ENCODE measurements around the gene CLEC4G. TPM values are rescaled to one million over a fixed set of nuclear protein-coding genes. Genes with fewer than 3 reads are reported as not detected.

The CLEC4G gene
- total and polyA plus RNA-seq, 2 of the 13 experiments (the other 11 are each of a cell fraction or from before 2014, with no cell fraction given), result not detected

DNA sequence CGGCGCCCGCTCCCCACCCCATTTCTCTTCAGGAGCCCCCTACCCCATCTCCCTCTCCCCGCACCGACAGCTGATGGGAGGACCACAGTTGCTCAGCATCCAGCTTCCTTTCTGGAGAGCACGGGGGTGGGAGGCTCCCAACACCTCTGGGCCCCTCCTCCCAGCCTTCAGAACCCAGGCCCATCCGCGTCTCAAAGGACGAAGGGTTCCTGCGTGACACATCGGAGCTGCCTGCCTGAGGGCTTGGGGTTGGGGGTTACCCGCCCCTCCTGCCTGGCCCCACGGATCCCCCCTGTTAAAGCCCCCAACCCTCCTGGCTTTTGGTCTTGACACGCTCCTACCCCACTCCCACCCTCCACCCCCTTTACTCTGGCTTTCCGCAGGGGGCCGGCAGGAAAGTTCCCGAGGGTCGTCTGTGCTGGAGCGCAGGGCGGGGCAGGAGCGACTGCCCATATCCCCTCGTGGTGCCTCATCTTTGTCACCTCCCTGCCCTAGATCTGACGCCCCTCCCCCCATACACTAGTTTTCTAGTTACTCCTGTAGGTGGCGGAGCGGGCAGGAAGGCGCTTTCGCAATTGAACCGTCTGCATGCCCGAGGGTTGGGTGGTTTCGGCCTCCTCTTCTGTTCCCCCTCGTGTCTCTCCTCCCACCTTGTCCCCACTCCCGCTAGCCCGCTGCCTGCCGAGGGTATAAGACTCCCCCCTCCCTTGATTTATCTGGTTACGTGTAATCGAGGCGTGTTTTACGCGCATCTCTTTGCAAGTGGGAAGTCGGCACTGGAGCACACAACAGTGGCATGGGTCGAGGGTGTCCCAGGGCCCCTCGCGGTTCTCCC, 50.4 kb downstream of the CLEC4G start (continued):
- TF ChIP-seq ZNF20 (CRISPR knock-in tag; IDR thresholded peaks at IDR 0.05) (no peak), GZF1 (CRISPR knock-in tag; IDR thresholded peaks at IDR 0.05) (no peak), ZNF772 (CRISPR knock-in tag; IDR thresholded peaks at IDR 0.05) (no peak), KLF16 (CRISPR knock-in tag; IDR thresholded peaks at IDR 0.05) (no peak), MZF1 (CRISPR knock-in tag; IDR thresholded peaks at IDR 0.05; ENCODE audit: borderline replicate concordance) (0 out of 2 replicates have a peak, but pooled peaks have one; percentile 32), ZNF792 (CRISPR knock-in tag; IDR thresholded peaks at IDR 0.05) (no peak), ZMYM3 (CRISPR knock-in tag; IDR thresholded peaks at IDR 0.05) (peak; percentile 43; the same call in 1 of the 2 replicates), JUNB (CRISPR knock-in tag; IDR thresholded peaks at IDR 0.05; ENCODE audit: borderline replicate concordance) (no peak), KLF15 (CRISPR knock-in tag; IDR thresholded peaks at IDR 0.05; ENCODE audit: borderline replicate concordance) (no peak), ZFP36L2 (CRISPR knock-in tag; IDR thresholded peaks at IDR 0.05) (no peak), MIXL1 (CRISPR knock-in tag; IDR thresholded peaks at IDR 0.05) (0 out of 2 replicates have a peak, but pooled peaks have one; percentile 41), ZNF577 (CRISPR knock-in tag; IDR thresholded peaks at IDR 0.05; ENCODE audit: borderline replicate concordance, low read depth) (no peak)
- TF ChIP-seq, protein P1, sequence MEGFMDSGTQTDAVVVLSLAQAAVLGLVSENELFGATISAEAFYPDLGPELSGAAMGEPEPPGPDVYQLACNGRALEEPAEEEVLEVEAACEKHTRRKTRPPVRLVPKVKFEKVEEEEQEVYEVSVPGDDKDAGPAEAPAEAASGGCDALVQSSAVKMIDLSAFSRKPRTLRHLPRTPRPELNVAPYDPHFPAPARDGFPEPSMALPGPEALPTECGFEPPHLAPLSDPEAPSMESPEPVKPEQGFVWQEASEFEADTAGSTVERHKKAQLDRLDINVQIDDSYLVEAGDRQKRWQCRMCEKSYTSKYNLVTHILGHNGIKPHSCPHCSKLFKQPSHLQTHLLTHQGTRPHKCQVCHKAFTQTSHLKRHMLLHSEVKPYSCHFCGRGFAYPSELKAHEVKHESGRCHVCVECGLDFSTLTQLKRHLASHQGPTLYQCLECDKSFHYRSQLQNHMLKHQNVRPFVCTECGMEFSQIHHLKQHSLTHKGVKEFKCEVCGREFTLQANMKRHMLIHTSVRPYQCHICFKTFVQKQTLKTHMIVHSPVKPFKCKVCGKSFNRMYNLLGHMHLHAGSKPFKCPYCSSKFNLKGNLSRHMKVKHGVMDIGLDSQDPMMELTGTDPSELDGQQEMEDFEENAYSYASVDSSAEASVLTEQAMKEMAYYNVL (CRISPR knock-in tag; IDR thresholded peaks at IDR 0.05; ENCODE audit: borderline replicate concordance), result no peak
- TF ChIP-seq, protein P2, sequence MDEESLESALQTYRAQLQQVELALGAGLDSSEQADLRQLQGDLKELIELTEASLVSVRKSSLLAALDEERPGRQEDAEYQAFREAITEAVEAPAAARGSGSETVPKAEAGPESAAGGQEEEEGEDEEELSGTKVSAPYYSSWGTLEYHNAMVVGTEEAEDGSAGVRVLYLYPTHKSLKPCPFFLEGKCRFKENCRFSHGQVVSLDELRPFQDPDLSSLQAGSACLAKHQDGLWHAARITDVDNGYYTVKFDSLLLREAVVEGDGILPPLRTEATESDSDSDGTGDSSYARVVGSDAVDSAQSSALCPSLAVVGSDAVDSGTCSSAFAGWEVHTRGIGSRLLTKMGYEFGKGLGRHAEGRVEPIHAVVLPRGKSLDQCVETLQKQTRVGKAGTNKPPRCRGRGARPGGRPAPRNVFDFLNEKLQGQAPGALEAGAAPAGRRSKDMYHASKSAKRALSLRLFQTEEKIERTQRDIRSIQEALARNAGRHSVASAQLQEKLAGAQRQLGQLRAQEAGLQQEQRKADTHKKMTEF (CRISPR knock-in tag; IDR thresholded peaks at IDR 0.05), result peak; percentile 6; the same call in 1 of the 2 replicates
- TF ChIP-seq, protein P3, sequence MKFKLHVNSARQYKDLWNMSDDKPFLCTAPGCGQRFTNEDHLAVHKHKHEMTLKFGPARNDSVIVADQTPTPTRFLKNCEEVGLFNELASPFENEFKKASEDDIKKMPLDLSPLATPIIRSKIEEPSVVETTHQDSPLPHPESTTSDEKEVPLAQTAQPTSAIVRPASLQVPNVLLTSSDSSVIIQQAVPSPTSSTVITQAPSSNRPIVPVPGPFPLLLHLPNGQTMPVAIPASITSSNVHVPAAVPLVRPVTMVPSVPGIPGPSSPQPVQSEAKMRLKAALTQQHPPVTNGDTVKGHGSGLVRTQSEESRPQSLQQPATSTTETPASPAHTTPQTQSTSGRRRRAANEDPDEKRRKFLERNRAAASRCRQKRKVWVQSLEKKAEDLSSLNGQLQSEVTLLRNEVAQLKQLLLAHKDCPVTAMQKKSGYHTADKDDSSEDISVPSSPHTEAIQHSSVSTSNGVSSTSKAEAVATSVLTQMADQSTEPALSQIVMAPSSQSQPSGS (CRISPR knock-in tag; IDR thresholded peaks at IDR 0.05), result no peak
- TF ChIP-seq, protein P4, sequence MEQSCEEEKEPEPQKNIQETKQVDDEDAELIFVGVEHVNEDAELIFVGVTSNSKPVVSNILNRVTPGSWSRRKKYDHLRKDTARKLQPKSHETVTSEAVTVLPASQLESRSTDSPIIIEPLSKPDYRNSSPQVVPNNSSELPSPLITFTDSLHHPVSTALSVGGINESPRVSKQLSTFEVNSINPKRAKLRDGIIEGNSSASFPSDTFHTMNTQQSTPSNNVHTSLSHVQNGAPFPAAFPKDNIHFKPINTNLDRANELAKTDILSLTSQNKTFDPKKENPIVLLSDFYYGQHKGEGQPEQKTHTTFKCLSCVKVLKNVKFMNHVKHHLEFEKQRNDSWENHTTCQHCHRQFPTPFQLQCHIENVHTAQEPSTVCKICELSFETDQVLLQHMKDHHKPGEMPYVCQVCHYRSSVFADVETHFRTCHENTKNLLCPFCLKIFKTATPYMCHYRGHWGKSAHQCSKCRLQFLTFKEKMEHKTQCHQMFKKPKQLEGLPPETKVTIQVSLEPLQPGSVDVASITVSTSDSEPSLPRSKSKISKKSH (CRISPR knock-in tag; IDR thresholded peaks at IDR 0.05; ENCODE audit: borderline replicate concordance), result 0 out of 2 replicates have a peak, but pooled peaks have one; percentile 32
